Bronchial epithelial cell (primary cell): ENCODE data around the gene SNX3. TPM values are rescaled to one million over a fixed set of nuclear protein-coding genes. Genes with fewer than 3 reads are reported as not detected.

Experiments used
- DNase-seq: peaks from one replicate; pipeline ENCODE4 v3.0.0-alpha.2; 2010; ENCODE audit warnings: low read depth
- FAIRE-seq: peaks from 2 replicates; lab custom pipeline; 2011; peaks lifted over from hg19 to GRCh38; lab: Jason Lieb, UNC
- H3K27me3 ChIP-seq: 2 replicates; pipeline ENCODE4 v1.5.1; 2011; ENCODE audit warnings: low read length; ENCODE audit not compliant: control insufficient read depth, insufficient read depth
- H3K36me3 ChIP-seq: 2 replicates; pipeline ENCODE4 v1.5.1; 2011; ENCODE audit warnings: low read length; ENCODE audit not compliant: control insufficient read depth, insufficient read depth
- H3K4me3 ChIP-seq: 2 replicates; pipeline ENCODE4 v1.5.1; 2011; ENCODE audit warnings: mild to moderate bottlenecking, low read depth, low read length, control low read depth
- total RNA-seq: library from RNA; depleted of rRNA; stranded (reverse); fragments of >200 nt; gene quantifications from 2 replicates; pipeline ENCODE4 v1.2.1, GENCODE V29; 2014
- TF ChIP-seq, protein P1 (sequence below): IDR thresholded peaks from 2 replicates; pipeline ENCODE4 v1.5.1; 2011; ENCODE audit warnings: mild to moderate bottlenecking, moderate library complexity, low read length, control low read depth, inconsistent platforms; ENCODE audit not compliant: insufficient read depth, severe bottlenecking

The SNX3 gene
- total RNA-seq, 1 donor from 2014 or later: 180 TPM

DNA sequence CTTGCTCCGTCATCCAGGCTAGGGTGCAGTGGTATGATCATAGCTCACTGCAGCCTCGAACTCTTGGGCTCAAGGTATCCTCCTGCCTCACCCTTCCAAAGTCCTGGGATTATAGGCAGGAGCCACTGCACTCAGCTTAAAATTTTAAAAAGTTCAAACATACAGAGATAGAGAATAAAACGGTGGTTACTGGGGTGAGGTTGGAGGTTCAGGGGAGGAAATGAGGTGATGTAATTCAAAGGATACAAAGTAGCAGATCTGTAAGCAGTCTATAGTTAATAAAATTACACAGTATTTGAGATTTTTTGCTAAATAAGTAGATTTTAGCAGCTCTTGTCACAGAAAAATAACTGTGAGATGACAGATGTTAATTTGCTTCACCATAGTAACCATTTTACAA, 26.5 kb upstream of the SNX3 start:
- TF ChIP-seq, protein P1, sequence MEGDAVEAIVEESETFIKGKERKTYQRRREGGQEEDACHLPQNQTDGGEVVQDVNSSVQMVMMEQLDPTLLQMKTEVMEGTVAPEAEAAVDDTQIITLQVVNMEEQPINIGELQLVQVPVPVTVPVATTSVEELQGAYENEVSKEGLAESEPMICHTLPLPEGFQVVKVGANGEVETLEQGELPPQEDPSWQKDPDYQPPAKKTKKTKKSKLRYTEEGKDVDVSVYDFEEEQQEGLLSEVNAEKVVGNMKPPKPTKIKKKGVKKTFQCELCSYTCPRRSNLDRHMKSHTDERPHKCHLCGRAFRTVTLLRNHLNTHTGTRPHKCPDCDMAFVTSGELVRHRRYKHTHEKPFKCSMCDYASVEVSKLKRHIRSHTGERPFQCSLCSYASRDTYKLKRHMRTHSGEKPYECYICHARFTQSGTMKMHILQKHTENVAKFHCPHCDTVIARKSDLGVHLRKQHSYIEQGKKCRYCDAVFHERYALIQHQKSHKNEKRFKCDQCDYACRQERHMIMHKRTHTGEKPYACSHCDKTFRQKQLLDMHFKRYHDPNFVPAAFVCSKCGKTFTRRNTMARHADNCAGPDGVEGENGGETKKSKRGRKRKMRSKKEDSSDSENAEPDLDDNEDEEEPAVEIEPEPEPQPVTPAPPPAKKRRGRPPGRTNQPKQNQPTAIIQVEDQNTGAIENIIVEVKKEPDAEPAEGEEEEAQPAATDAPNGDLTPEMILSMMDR: no peak
- Histone ChIP-seq H3K4me3 (no peak overlapping the region), H3K27me3 (no peaks in the 10 kb centered on the region), H3K36me3 (no peaks in the 10 kb centered on the region)
- FAIRE-seq (no peak), DNase-seq (no peak)

DNA sequence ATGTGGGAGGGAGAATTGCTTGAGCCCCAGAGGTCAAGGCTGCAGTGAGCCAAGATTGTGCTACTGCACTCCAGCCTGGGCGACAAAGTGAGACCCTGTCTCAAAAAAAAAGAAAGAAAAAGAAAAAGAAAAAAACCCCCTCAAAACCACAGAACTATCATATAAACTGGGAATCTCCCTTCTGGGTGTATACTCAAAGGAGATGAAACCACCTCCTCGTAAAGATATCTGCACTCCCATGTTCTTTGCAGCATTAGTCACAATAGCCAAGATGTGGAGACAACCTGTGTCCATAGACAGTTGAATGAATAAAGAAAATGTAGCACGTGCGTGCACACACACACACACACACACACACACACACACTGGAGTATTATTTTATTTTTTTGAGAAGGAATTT, 25.5 kb upstream of the SNX3 start:
- DNase-seq: no peak
- FAIRE-seq: no peak
- TF ChIP-seq, protein P1: no peak
- no peaks in the 10 kb centered on the region for H3K36me3 ChIP-seq
- no peaks in the 10 kb centered on the region for H3K27me3 ChIP-seq
- no peak overlapping the region for H3K4me3 ChIP-seq

DNA sequence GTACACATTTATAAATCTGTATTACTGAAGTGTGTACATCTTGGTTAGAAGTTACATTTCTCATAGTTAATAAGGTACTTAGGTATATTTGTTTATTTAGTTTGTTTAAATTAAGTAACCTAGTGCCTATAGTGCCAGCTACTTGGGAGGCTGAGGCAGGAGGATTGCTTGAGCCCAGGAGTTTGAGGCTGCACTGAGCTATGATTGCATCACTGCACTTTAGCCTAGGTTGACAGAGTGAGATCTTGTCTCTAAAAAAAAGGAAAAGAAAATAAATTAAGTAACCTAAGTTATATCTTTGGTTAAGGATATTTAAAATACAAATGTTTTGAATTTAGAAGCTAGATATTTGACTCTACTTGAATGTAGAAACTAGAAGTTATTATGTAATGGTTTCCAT, 24.5 kb upstream of the SNX3 start:
- no peak for FAIRE-seq

DNA sequence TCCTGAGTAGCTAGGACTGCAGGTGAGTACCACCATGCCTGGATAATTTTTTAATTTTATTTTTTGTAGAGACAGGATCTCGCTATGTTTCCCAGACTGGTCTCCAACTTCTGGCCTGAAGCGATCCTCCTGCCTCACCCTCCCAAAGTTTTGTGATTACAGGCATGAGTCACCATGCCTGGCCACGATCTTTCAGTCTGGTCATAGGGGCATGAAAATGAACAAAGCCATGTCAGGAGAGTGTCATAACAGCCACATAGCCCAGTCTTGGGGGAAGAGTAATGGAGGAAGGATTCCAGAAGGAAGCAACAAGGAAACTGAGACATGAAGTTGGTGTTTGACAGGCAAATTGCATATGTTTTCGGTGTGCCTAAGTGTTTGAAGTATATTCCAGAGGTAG, 17.0 kb upstream of the SNX3 start:
- DNase-seq (no peak), FAIRE-seq (no peak)
- Histone ChIP-seq H3K36me3 (no peaks in the 10 kb centered on the region), H3K27me3 (no peaks in the 10 kb centered on the region), H3K4me3 (no peak overlapping the region)
- TF ChIP-seq, protein P1: no peak

More for the DNA sequence above, 24.5 kb upstream of the SNX3 start:
- DNase-seq: no peak
- H3K4me3 ChIP-seq: no peak overlapping the region
- TF ChIP-seq, protein P1: no peak
- no peaks in the 10 kb centered on the region for H3K36me3 ChIP-seq
- no peaks in the 10 kb centered on the region for H3K27me3 ChIP-seq

DNA sequence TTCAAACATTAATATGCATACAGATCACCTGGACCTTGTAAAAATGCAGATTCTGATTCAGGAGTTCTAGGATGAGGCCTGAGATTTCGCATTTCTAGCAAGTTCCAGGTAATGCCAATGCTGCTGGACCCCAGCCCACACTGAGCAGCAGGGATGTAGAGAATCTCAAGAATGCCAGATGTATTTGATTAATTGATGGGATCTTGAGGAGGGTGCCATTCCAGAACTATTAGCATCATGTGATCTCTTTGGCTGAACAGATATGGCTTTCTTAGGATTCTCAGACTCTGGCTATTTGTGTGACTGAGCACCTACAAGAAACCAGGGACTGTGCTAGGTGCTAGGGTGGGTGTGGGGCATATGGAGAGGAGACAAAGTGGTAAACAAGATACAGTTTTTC, 16.5 kb upstream of the SNX3 start:
- H3K4me3 ChIP-seq: no peak overlapping the region
- H3K36me3 ChIP-seq: no peaks in the 10 kb centered on the region
- H3K27me3 ChIP-seq: no peaks in the 10 kb centered on the region
- FAIRE-seq: no peak
- TF ChIP-seq, protein P1: no peak
- no peak for DNase-seq

DNA sequence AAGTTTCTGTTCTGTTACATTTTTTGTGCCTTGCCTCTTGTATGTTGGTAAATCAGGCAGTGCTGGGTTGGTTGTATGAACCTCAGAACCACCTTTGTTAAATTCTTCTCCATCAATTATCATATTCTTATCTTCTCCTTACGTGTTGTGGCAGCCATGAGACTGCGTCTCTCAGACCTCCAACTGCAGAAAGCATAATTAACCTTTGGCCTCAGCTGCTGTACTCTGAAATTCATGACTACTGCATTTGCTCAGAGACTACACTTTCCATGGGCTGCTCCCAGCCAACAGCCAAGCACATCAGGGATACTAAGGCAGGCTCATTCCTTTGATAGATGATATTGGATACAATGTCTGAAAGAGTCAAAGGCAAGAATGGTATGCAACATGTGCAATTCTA, 15.1 kb upstream of the SNX3 start:
- Histone ChIP-seq H3K4me3 (no peak overlapping the region), H3K36me3 (no peaks in the 10 kb centered on the region), H3K27me3 (no peaks in the 10 kb centered on the region)
- TF ChIP-seq, protein P1: no peak
- no peak for DNase-seq
- no peak for FAIRE-seq
